Left lung (tissue), 10 donors: ENCODE results near the gene GET4. TPM values are rescaled to one million over a fixed set of nuclear protein-coding genes. Genes with fewer than 3 reads are reported as not detected.
"Not testable (repeated sequence)": the region's sequence is repeated elsewhere in the genome, so short reads cannot be mapped to it uniquely, and the experiment has no call there.

Source experiments
- ATAC-seq: fragments of 200-7000 bp; cut with Tn5 transposase; one replicate; pipeline ENCODE4 v1.9.1; 2020; ENCODE audit warnings: moderate library complexity
- DNase-seq, 4 donors: peaks; one replicate each; pipeline ENCODE4 v3.0.0-alpha.2; 2013 to 2020
- H3K27ac ChIP-seq, 2 donors: fragments of 200-600 bp; sonication (generic) in 1 of 2; one replicate each; pipeline versions ENCODE4 v1.5.0 to v1.8.0; 2020 to 2021
- H3K27me3 ChIP-seq, 2 donors: fragments of 200-600 bp; sonication (generic) in 1 of 2; one replicate each; pipeline versions ENCODE4 v1.5.0 to v1.8.0; 2020 to 2021
- H3K36me3 ChIP-seq, 2 donors: fragments of 200-600 bp; sonication (generic) in 1 of 2; one replicate each; pipeline versions ENCODE4 v1.5.0 to v1.8.0; 2020 to 2021
- H3K4me1 ChIP-seq, 2 donors: fragments of 200-600 bp; one replicate each; pipeline ENCODE4 v1.8.0; 2021
- H3K4me3 ChIP-seq, 2 donors: fragments of 200-600 bp; sonication (generic) in 1 of 2; one replicate each; pipeline versions ENCODE4 v1.5.0 to v1.8.0; 2020 to 2021; ENCODE audit warnings: mild to moderate bottlenecking in 1 of 2
- H3K9me3 ChIP-seq, 2 donors: fragments of 200-600 bp; sonication (generic) in 1 of 2; one replicate each; pipeline versions ENCODE4 v1.5.0 to v1.8.0; 2020 to 2021
- CTCF ChIP-seq, 2 donors: fragments of 200-600 bp; sonication (generic) in 1 of 2; IDR thresholded peaks; one replicate each; pipeline versions ENCODE4 v1.5.0 to v1.8.0; 2021; ENCODE audit warnings: antibody characterized with exemption in 2 of 2
- intact Hi-C, 2 donors: fragments of 100-400 bp; cut with DNase I; formaldehyde crosslinking; loops; one replicate each; pipeline versions ENCODE4 v1.11.2 to v1.14.2; 2022
- polyA plus RNA-seq, 6 donors: library from polyadenylated mRNA; unstranded; fragments of 120-200 nt; gene quantifications; one replicate each; pipeline ENCODE4 v1.2.1, GENCODE V29; 2013; ENCODE audit not compliant: insufficient read length in 6 of 6
- total RNA-seq, 2 donors: library from RNA; stranded (reverse); fragmentation: NEBNext Ultra II Directional; extraction: Animal tissue kit (Norgen Biotek cat#: 25700); gene quantifications; one replicate each; pipeline ENCODE4 v1.2.1, GENCODE V29; 2021
- donor health status: DM: no; HTN: yes; CAD: no.
- donor health status: DM: no; HTN: no; CAD: no.

The GET4 gene
- total and polyA plus RNA-seq, 8 donors, result 25.0 to 39.0 (median 31.1) TPM

- H3K27ac ChIP-seq, result no peak overlapping the region
- DNase-seq (peak in 1 of 4 donors; percentile 77), ATAC-seq (no peak)
- peaks cover 0 to 3% of the 10 kb centered on the region in 2 donors for H3K9me3 ChIP-seq
- intact Hi-C loops, result no loop called here
- no peaks in the 10 kb centered on the region for H3K4me1 ChIP-seq
- no peak overlapping the region for H3K4me3 ChIP-seq
- peaks cover 0 to 67% of the 10 kb centered on the region in 2 donors for H3K36me3 ChIP-seq
- no peak for TF ChIP-seq CTCF (IDR thresholded peaks at IDR 0.05)
- H3K27me3 ChIP-seq, result no peaks in the 10 kb centered on the region
Observed at GRCh38 chr7:844514-844913, 31.8 kb upstream of the GET4 start.

GRCh38 chr7:845091-845490 is 31.3 kb upstream of the GET4 start:
- no peaks in the 10 kb centered on the region for H3K4me1 ChIP-seq

GRCh38 chr7:845731-846130 is 30.6 kb upstream of the GET4 start:
- Histone ChIP-seq H3K36me3 (peaks cover 0 to 67% of the 10 kb centered on the region in 2 donors), H3K9me3 (peaks cover 0 to 3% of the 10 kb centered on the region in 2 donors), H3K4me3 (no peak overlapping the region), H3K27me3 (no peaks in the 10 kb centered on the region), H3K27ac (no peak overlapping the region), H3K4me1 (no peaks in the 10 kb centered on the region)
- intact Hi-C loops, result no loop called here
- peak in 1 of 4 donors; percentile 62 for DNase-seq
- no peak for ATAC-seq
- no peak for TF ChIP-seq CTCF (IDR thresholded peaks at IDR 0.05)

More at GRCh38 chr7:845091-845490, 31.3 kb upstream of the GET4 start:
- intact Hi-C loops, result no loop called here
- no peak overlapping the region for H3K4me3 ChIP-seq
- no peaks in the 10 kb centered on the region for H3K27me3 ChIP-seq
- H3K36me3 ChIP-seq, result peaks cover 0 to 67% of the 10 kb centered on the region in 2 donors
- no peak for TF ChIP-seq CTCF (IDR thresholded peaks at IDR 0.05)
- ATAC-seq (no peak), DNase-seq (peak in 1 of 4 donors; percentile 71)
- H3K9me3 ChIP-seq, result peaks cover 0 to 3% of the 10 kb centered on the region in 2 donors
- H3K27ac ChIP-seq, result no peak overlapping the region

GRCh38 chr7:846958-847650 is 29.2 kb upstream of the GET4 start:
- H3K27me3 ChIP-seq, H3K4me1 ChIP-seq, intact Hi-C loops, ATAC-seq, H3K4me3 ChIP-seq, H3K9me3 ChIP-seq, H3K27ac ChIP-seq: not testable (repeated sequence)
- peaks cover 0 to 69% of the 10 kb centered on the region in 2 donors for H3K36me3 ChIP-seq
- DNase-seq, result peak in 1 of 4 donors; percentile 37

- intact Hi-C loops, H3K9me3 ChIP-seq, H3K4me1 ChIP-seq, ATAC-seq, H3K4me3 ChIP-seq, H3K27me3 ChIP-seq, H3K27ac ChIP-seq: not testable (repeated sequence)
- DNase-seq, result peak in 1 of 4 donors; percentile 13
- peaks cover 0 to 69% of the 10 kb centered on the region in 2 donors for H3K36me3 ChIP-seq
Observed at GRCh38 chr7:847728-848127, 28.6 kb upstream of the GET4 start.

GRCh38 chr7:849145-849544 is 27.2 kb upstream of the GET4 start:
- peak in 1 of 4 donors; percentile 43 for DNase-seq
- intact Hi-C loops, result no loop called here
- Histone ChIP-seq H3K27ac (no peak overlapping the region), H3K27me3 (no peaks in the 10 kb centered on the region), H3K4me1 (no peaks in the 10 kb centered on the region), H3K4me3 (no peak overlapping the region), H3K9me3 (peaks cover 0 to 3% of the 10 kb centered on the region in 2 donors), H3K36me3 (peaks cover 0 to 69% of the 10 kb centered on the region in 2 donors)
- no peak for ATAC-seq
- no peak for TF ChIP-seq CTCF (IDR thresholded peaks at IDR 0.05)
